ENCODE measurements around the gene CACNB4. TPM values are rescaled to one million over a fixed set of nuclear protein-coding genes. Genes with fewer than 3 reads are reported as not detected.

The CACNB4 gene
- total RNA-seq, 1 experiment from 2014 or later: not detected

- DNase-seq (no peak), ATAC-seq (no peak)
- intact Hi-C loops (cut with micrococcal nuclease): no loop called here
- no peak overlapping the region for H3K4me3 ChIP-seq (ENCODE audit: low read length)
- H3K36me3 ChIP-seq (ENCODE audit: low read depth, low read length): peaks cover 17% of the 10 kb centered on the region; the same call in 1 of the 2 replicates
- no peaks in the 10 kb centered on the region for H3K79me2 ChIP-seq (ENCODE audit: low read length)
- no peaks in the 10 kb centered on the region for H3K4me1 ChIP-seq (ENCODE audit: insufficient read depth, low read length)
- H3K27me3 ChIP-seq (ENCODE audit: low read length): no peaks in the 10 kb centered on the region
- H4K20me1 ChIP-seq (ENCODE audit: low read length): no peaks in the 10 kb centered on the region
- H2AFZ ChIP-seq (ENCODE audit: low read length): no peak overlapping the region
- no peak for TF ChIP-seq EZH2 (IDR thresholded peaks at IDR 0.05; ENCODE audit: low read length, unreplicated experiment)
- TF ChIP-seq, protein P1, sequence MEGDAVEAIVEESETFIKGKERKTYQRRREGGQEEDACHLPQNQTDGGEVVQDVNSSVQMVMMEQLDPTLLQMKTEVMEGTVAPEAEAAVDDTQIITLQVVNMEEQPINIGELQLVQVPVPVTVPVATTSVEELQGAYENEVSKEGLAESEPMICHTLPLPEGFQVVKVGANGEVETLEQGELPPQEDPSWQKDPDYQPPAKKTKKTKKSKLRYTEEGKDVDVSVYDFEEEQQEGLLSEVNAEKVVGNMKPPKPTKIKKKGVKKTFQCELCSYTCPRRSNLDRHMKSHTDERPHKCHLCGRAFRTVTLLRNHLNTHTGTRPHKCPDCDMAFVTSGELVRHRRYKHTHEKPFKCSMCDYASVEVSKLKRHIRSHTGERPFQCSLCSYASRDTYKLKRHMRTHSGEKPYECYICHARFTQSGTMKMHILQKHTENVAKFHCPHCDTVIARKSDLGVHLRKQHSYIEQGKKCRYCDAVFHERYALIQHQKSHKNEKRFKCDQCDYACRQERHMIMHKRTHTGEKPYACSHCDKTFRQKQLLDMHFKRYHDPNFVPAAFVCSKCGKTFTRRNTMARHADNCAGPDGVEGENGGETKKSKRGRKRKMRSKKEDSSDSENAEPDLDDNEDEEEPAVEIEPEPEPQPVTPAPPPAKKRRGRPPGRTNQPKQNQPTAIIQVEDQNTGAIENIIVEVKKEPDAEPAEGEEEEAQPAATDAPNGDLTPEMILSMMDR (conservative IDR thresholded peaks at IDR 0.05; ENCODE audit: low read depth, low read length): no peak
- TF ChIP-seq EZH2phosphoT487 (IDR thresholded peaks at IDR 0.05; ENCODE audit: borderline replicate concordance, low read length): no peak
- H3K4me2 ChIP-seq (ENCODE audit: low read length): no peak overlapping the region
- no peak overlapping the region for H3K27ac ChIP-seq (ENCODE audit: low read length)
- no peaks in the 10 kb centered on the region for H3K9me3 ChIP-seq (ENCODE audit: low read length)
- no TSS peak for BruUV-seq (replicated peaks)
- H3K9ac ChIP-seq (ENCODE audit: low read length): no peak overlapping the region
- ChIA-PET CTCF (no interaction called here), POLR2A (ENCODE audit: unreplicated experiment) (no interaction called here)
- H3K9me2 ChIP-seq (replicated peaks; ENCODE audit: low read length): no peaks in the 10 kb centered on the region
- no peaks in the 10 kb centered on the region for H3F3A ChIP-seq (ENCODE audit: low read length, unreplicated experiment)
Observed at GRCh38 chr2:151803811-151804210, 295.0 kb downstream of the CACNB4 start.

GRCh38 chr2:151802315-151802714 is 296.5 kb downstream of the CACNB4 start:
- Histone ChIP-seq H3K36me3 (ENCODE audit: low read depth, low read length) (peaks cover 17% of the 10 kb centered on the region; the same call in 1 of the 2 replicates), H2AFZ (ENCODE audit: low read length) (no peak overlapping the region), H3K9me3 (ENCODE audit: low read length) (no peaks in the 10 kb centered on the region), H3K9ac (ENCODE audit: low read length) (no peak overlapping the region), H3K27ac (ENCODE audit: low read length) (no peak overlapping the region), H3K4me1 (ENCODE audit: insufficient read depth, low read length) (no peaks in the 10 kb centered on the region), H3K4me2 (ENCODE audit: low read length) (no peak overlapping the region), H3K4me3 (ENCODE audit: low read length) (no peak overlapping the region), H3K27me3 (ENCODE audit: low read length) (no peaks in the 10 kb centered on the region), H4K20me1 (ENCODE audit: low read length) (no peaks in the 10 kb centered on the region), H3F3A (ENCODE audit: low read length, unreplicated experiment) (no peaks in the 10 kb centered on the region), H3K79me2 (ENCODE audit: low read length) (no peaks in the 10 kb centered on the region), H3K9me2 (replicated peaks; ENCODE audit: low read length) (no peaks in the 10 kb centered on the region)
- ChIA-PET CTCF (no interaction called here), POLR2A (ENCODE audit: unreplicated experiment) (no interaction called here)
- DNase-seq (no peak), ATAC-seq (no peak)
- TF ChIP-seq EZH2phosphoT487 (IDR thresholded peaks at IDR 0.05; ENCODE audit: borderline replicate concordance, low read length): no peak
- TF ChIP-seq, protein P1 (conservative IDR thresholded peaks at IDR 0.05; ENCODE audit: low read depth, low read length): no peak
- no peak for TF ChIP-seq EZH2 (IDR thresholded peaks at IDR 0.05; ENCODE audit: low read length, unreplicated experiment)
- BruUV-seq (replicated peaks): no TSS peak
- intact Hi-C loops (cut with micrococcal nuclease): no loop called here

DNA sequence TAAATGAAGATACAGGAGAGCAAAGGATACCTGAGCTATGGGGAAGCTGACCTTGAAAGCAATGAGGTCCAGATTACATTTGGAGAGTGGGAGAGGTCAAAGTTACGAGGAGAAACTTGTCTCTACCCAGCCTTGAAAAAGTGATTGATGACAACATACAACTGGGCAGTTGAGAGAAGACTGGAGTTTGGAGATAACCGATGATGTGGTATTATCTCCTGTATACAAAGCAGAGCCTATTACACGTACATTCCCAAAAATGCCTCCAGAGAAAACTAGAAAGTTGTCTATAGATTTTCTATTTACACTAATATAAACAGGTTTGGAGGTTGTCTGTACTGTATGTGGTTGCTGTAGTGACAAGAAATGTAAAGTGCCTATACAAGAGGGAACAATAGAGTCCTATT is 299.0 kb downstream of the CACNB4 start:
- intact Hi-C loops (cut with micrococcal nuclease): no loop called here
- no peaks in the 10 kb centered on the region for H3K79me2 ChIP-seq (ENCODE audit: low read length)
- H3K4me3 ChIP-seq (ENCODE audit: low read length): no peak overlapping the region
- H3K9me2 ChIP-seq (replicated peaks; ENCODE audit: low read length): no peaks in the 10 kb centered on the region
- ChIA-PET CTCF (no interaction called here), POLR2A (ENCODE audit: unreplicated experiment) (no interaction called here)
- no peaks in the 10 kb centered on the region for H3K27me3 ChIP-seq (ENCODE audit: low read length)
- no peaks in the 10 kb centered on the region for H3F3A ChIP-seq (ENCODE audit: low read length, unreplicated experiment)
- H3K27ac ChIP-seq (ENCODE audit: low read length): no peak overlapping the region
- no peaks in the 10 kb centered on the region for H3K9me3 ChIP-seq (ENCODE audit: low read length)
- DNase-seq: no peak
- H3K9ac ChIP-seq (ENCODE audit: low read length): no peak overlapping the region
- no peak for TF ChIP-seq EZH2phosphoT487 (IDR thresholded peaks at IDR 0.05; ENCODE audit: borderline replicate concordance, low read length)
- TF ChIP-seq, protein P1 (conservative IDR thresholded peaks at IDR 0.05; ENCODE audit: low read depth, low read length): no peak
- TF ChIP-seq EZH2 (IDR thresholded peaks at IDR 0.05; ENCODE audit: low read length, unreplicated experiment): no peak
- no peak overlapping the region for H3K4me2 ChIP-seq (ENCODE audit: low read length)
- no peaks in the 10 kb centered on the region for H4K20me1 ChIP-seq (ENCODE audit: low read length)
- no peak overlapping the region for H2AFZ ChIP-seq (ENCODE audit: low read length)
- H3K36me3 ChIP-seq (ENCODE audit: low read depth, low read length): peaks cover 8% of the 10 kb centered on the region; the same call in 1 of the 2 replicates
- no peak for ATAC-seq
- no peaks in the 10 kb centered on the region for H3K4me1 ChIP-seq (ENCODE audit: insufficient read depth, low read length)
- no TSS peak for BruUV-seq (replicated peaks)

Measured in PC-3 (cell line).